ENCODE measurements around the gene ARHGEF4. TPM values are rescaled to one million over a fixed set of nuclear protein-coding genes. Genes with fewer than 3 reads are reported as not detected.

The ARHGEF4 gene
- total RNA-seq, 1 experiment from 2014 or later: 26.6 TPM

- BruUV-seq (replicated peaks): no TSS peak
- intact Hi-C loops (cut with micrococcal nuclease): no loop called here
- peaks cover 0 to 2% of the 10 kb centered on the region in 2 experiments; a peak in 1 of 4 replicates for H3K36me3 ChIP-seq (ENCODE audit: control insufficient read depth in 1 of 2, insufficient read depth in 2 of 2, low read length in 2 of 2)
- H3K9me2 ChIP-seq (ENCODE audit: insufficient read depth): no peaks in the 10 kb centered on the region
- CTCF ChIA-PET: no interaction called here
- H2AFZ ChIP-seq (ENCODE audit: low read depth, low read length, poor library complexity, severe bottlenecking): no peak overlapping the region
- no peak overlapping the region for H3K4me2 ChIP-seq (ENCODE audit: low read length)
- DNase-seq (ENCODE audit: low read depth, low spot score): no peak
- POLR2A ChIA-PET: no interaction called here
- no peak for TF ChIP-seq CEBPB (IDR thresholded peaks at IDR 0.05; ENCODE audit: low read depth)
- TF ChIP-seq POLR2A (IDR thresholded peaks at IDR 0.05; ENCODE audit: borderline replicate concordance, extremely low read depth, insufficient read depth, insufficient read length): no peak
- no peak for TF ChIP-seq POLR2AphosphoS5 (IDR thresholded peaks at IDR 0.05; ENCODE audit: low read depth, low read length)
- TF ChIP-seq FOSL1 (IDR thresholded peaks at IDR 0.05; ENCODE audit: low read depth): no peak
- no peak for TF ChIP-seq TCF7L2 (IDR thresholded peaks at IDR 0.05; ENCODE audit: borderline replicate concordance, extremely low read depth, insufficient read depth, insufficient read length)
- no peak for TF ChIP-seq SRF (IDR thresholded peaks at IDR 0.05; ENCODE audit: low read depth)
- no peak for TF ChIP-seq EZH2phosphoT487 (IDR thresholded peaks at IDR 0.05; ENCODE audit: borderline replicate concordance)
- TF ChIP-seq, protein P1, sequence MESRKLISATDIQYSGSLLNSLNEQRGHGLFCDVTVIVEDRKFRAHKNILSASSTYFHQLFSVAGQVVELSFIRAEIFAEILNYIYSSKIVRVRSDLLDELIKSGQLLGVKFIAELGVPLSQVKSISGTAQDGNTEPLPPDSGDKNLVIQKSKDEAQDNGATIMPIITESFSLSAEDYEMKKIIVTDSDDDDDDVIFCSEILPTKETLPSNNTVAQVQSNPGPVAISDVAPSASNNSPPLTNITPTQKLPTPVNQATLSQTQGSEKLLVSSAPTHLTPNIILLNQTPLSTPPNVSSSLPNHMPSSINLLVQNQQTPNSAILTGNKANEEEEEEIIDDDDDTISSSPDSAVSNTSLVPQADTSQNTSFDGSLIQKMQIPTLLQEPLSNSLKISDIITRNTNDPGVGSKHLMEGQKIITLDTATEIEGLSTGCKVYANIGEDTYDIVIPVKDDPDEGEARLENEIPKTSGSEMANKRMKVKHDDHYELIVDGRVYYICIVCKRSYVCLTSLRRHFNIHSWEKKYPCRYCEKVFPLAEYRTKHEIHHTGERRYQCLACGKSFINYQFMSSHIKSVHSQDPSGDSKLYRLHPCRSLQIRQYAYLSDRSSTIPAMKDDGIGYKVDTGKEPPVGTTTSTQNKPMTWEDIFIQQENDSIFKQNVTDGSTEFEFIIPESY (IDR thresholded peaks at IDR 0.05; ENCODE audit: extremely low read depth, insufficient replicate concordance, low read length): no peak
- no peak for TF ChIP-seq JUND (IDR thresholded peaks at IDR 0.05)
- H3K27ac ChIP-seq (ENCODE audit: low read depth, low read length): no peak overlapping the region
- H3K79me2 ChIP-seq (ENCODE audit: insufficient read depth, low read length): no peaks in the 10 kb centered on the region
- no peaks in the 10 kb centered on the region for H3K27me3 ChIP-seq (ENCODE audit: insufficient read depth, low read length)
- no peaks in the 10 kb centered on the region for H3K9me3 ChIP-seq (ENCODE audit: control insufficient read depth in 1 of 2, insufficient read depth in 1 of 2, low read depth in 1 of 2, low read length in 2 of 2)
- H3K4me1 ChIP-seq (ENCODE audit: control insufficient read depth in 1 of 2, insufficient read depth in 2 of 2, low read length in 2 of 2): 0 out of 4 replicates have a peak, but pooled peaks cover 0 to 5% of the 10 kb centered on the region in 2 experiments
- H3K4me3 ChIP-seq (replicated peaks in 1 of 2; ENCODE audit: low read depth in 1 of 2, low read length in 2 of 2): no peak overlapping the region
- no peak for ATAC-seq
- no peak overlapping the region for H3K9ac ChIP-seq (ENCODE audit: low read length)
- H4K20me1 ChIP-seq (ENCODE audit: insufficient read depth): no peaks in the 10 kb centered on the region
- RAD21 ChIA-PET (ENCODE audit: low non-redundant PET in 1 of 2, low total read pairs in 2 of 2, uncharacterized antibody in 2 of 2, unreplicated experiment in 2 of 2): no interaction called here
These were observed 202.4 kb downstream of the ARHGEF4 start for GRCh38 chr2:131039101-131039440.

DNA sequence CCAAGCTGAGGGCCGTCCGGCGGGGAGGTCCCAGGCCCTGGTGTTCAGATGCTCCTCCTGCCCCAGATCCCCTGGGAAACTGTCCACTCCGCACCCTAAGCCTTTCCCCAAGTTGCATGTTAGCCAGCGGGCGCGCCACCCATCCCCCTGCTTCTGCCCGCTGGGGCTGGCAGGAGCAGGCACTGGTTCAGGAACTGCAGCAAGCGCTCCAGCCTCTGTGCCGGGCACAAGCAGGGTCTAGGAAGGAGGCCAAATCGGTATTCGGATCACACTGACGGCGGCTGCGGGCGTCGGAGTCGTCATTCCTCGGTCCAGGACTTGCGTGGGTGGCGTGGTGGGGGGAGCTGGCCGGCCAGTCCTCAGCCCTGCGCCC is 202.8 kb downstream of the ARHGEF4 start:
- H3K9me2 ChIP-seq (ENCODE audit: insufficient read depth): no peaks in the 10 kb centered on the region
- no peak overlapping the region for H3K9ac ChIP-seq (ENCODE audit: low read length)
- no peak for DNase-seq (ENCODE audit: low read depth, low spot score)
- H3K27ac ChIP-seq (ENCODE audit: low read depth, low read length): no peak overlapping the region
- intact Hi-C loops (cut with micrococcal nuclease): no loop called here
- H4K20me1 ChIP-seq (ENCODE audit: insufficient read depth): no peaks in the 10 kb centered on the region
- H3K27me3 ChIP-seq (ENCODE audit: insufficient read depth, low read length): no peaks in the 10 kb centered on the region
- H3K79me2 ChIP-seq (ENCODE audit: insufficient read depth, low read length): no peaks in the 10 kb centered on the region
- no peak overlapping the region for H2AFZ ChIP-seq (ENCODE audit: low read depth, low read length, poor library complexity, severe bottlenecking)
- 0 out of 4 replicates have a peak, but pooled peaks cover 0 to 5% of the 10 kb centered on the region in 2 experiments for H3K4me1 ChIP-seq (ENCODE audit: control insufficient read depth in 1 of 2, insufficient read depth in 2 of 2, low read length in 2 of 2)
- no peak for ATAC-seq
- no TSS peak for BruUV-seq (replicated peaks)
- peaks cover 0 to 2% of the 10 kb centered on the region in 2 experiments; a peak in 1 of 4 replicates for H3K36me3 ChIP-seq (ENCODE audit: control insufficient read depth in 1 of 2, insufficient read depth in 2 of 2, low read length in 2 of 2)
- no peaks in the 10 kb centered on the region for H3K9me3 ChIP-seq (ENCODE audit: control insufficient read depth in 1 of 2, insufficient read depth in 1 of 2, low read depth in 1 of 2, low read length in 2 of 2)
- ChIA-PET CTCF (no interaction called here), RAD21 (ENCODE audit: low non-redundant PET in 1 of 2, low total read pairs in 2 of 2, uncharacterized antibody in 2 of 2, unreplicated experiment in 2 of 2) (no interaction called here), POLR2A (no interaction called here)
- H3K4me2 ChIP-seq (ENCODE audit: low read length): no peak overlapping the region
- no peak overlapping the region for H3K4me3 ChIP-seq (replicated peaks in 1 of 2; ENCODE audit: low read depth in 1 of 2, low read length in 2 of 2)
- TF ChIP-seq CTCF (IDR thresholded peaks at IDR 0.05 in 2 of 3, conservative IDR thresholded peaks at IDR 0.05 in 1 of 3; ENCODE audit: borderline replicate concordance in 1 of 3, insufficient read depth in 1 of 3, low read depth in 2 of 3, low read length in 2 of 3): no peak
- TF ChIP-seq ZFX (IDR thresholded peaks at IDR 0.05): no peak
- TF ChIP-seq SP1 (IDR thresholded peaks at IDR 0.05; ENCODE audit: low read depth): no peak
- TF ChIP-seq, protein P1 (IDR thresholded peaks at IDR 0.05; ENCODE audit: extremely low read depth, insufficient replicate concordance, low read length): no peak
- TF ChIP-seq SIN3A (IDR thresholded peaks at IDR 0.05; ENCODE audit: low read depth): no peak
- TF ChIP-seq, protein P2, sequence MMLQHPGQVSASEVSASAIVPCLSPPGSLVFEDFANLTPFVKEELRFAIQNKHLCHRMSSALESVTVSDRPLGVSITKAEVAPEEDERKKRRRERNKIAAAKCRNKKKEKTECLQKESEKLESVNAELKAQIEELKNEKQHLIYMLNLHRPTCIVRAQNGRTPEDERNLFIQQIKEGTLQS (IDR thresholded peaks at IDR 0.05): no peak

Data from HCT116 (cell line).